ENCODE data around the gene KRT76.

Gene KRT76

DNA sequence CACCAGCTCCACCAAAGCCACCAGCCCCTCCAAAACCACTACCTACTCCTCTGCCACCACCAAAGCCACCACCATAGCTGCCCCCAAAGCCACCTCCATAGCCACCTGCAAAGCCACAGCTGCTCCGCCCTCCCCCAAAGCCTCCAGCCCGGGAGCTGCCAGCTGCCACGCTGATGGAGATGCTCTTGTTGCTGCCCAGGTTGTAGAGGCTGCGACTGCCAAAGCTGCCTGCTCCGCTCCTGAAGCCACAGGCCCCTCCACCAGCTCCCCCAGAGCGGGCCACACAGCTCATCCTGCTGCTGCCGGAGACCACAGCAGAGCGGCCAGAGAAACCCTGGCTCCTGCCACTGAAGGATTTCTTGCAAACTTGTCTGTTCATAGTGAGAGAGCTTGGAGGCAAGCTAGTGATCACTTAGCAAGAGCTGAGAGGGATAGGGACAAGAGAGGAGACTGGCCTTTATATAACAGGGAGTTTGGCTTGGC, at the start of gene KRT76:
KRT76 (minus strand) TSS at position 433 of the 483 bp plus-strand sequence; CDS start at position 379, 54 bp downstream.
- TF ChIP-seq, protein P1, sequence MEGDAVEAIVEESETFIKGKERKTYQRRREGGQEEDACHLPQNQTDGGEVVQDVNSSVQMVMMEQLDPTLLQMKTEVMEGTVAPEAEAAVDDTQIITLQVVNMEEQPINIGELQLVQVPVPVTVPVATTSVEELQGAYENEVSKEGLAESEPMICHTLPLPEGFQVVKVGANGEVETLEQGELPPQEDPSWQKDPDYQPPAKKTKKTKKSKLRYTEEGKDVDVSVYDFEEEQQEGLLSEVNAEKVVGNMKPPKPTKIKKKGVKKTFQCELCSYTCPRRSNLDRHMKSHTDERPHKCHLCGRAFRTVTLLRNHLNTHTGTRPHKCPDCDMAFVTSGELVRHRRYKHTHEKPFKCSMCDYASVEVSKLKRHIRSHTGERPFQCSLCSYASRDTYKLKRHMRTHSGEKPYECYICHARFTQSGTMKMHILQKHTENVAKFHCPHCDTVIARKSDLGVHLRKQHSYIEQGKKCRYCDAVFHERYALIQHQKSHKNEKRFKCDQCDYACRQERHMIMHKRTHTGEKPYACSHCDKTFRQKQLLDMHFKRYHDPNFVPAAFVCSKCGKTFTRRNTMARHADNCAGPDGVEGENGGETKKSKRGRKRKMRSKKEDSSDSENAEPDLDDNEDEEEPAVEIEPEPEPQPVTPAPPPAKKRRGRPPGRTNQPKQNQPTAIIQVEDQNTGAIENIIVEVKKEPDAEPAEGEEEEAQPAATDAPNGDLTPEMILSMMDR (IDR thresholded peaks at IDR 0.05; ENCODE audit: control insufficient read depth, extremely low read depth, insufficient read depth), result no peak
- no peak for DNase-seq (ENCODE audit: low read depth)
- no peak within 1 kb of the TSS for H3K4me3 ChIP-seq (ENCODE audit: low read depth, low read length)

DNA sequence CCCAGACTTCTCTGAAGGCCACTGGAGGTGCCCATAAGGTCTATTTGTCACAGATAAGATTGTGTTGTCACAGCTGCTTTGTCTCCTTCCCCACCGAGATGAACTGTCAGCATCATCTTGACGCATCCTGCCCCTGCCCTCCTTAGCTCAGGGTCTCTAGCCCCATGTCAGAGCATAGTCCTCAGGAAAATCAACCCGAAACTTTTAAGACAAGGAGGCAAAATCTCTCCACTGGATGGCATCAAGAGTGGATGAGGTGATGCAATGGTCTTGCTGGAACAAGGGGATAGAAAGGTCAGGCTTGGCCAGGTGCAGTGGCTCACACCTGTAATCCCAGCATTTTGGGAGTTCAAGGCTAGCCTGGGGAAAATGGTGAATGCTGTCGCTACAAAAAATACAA, 48.8 kb upstream of the KRT76 start:
- DNase-seq (ENCODE audit: low read depth), result no peak

DNA sequence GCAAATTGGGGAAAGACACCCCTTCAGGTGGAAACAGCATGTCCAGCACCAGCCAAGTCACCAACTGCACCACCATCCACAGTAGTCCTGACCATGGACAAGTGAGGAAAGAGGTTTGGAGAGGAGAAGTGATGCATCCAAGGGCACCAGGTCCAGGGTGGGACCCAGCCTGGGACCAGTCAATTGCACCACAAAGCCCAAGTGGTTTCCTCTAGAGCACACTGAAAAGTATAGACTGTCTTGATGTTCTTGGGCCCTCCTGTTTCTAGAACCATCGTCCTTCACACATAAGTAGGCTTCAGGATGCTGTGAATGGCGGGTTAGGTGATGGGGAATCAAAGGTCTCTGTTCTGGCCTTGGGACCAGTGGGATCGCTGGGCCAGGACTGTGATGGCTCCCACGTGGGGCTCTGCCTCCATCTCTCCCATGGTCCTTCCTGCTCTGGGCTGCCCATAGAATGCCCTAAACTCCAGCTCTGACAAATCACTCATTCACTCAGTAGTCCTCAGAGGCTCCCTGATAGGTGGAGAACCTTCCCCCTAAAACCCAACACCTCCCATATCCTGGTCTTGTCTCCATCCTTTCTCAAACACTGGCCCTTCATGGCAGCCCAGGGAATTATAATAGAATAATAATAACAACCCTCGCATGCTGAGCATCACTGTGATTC, 47.7 kb upstream of the KRT76 start:
- H3K4me3 ChIP-seq (ENCODE audit: low read depth, low read length), result no peak overlapping the region
- no peak for DNase-seq (ENCODE audit: low read depth)
- TF ChIP-seq, protein P1 (IDR thresholded peaks at IDR 0.05; ENCODE audit: control insufficient read depth, extremely low read depth, insufficient read depth), result no peak

More for the DNA sequence above, 48.8 kb upstream of the KRT76 start:
- no peak overlapping the region for H3K4me3 ChIP-seq (ENCODE audit: low read depth, low read length)
- TF ChIP-seq, protein P1 (IDR thresholded peaks at IDR 0.05; ENCODE audit: control insufficient read depth, extremely low read depth, insufficient read depth), result no peak

GRCh38 chr12:52823761-52824450, 46.8 kb upstream of the KRT76 start:
- TF ChIP-seq, protein P1 (IDR thresholded peaks at IDR 0.05; ENCODE audit: control insufficient read depth, extremely low read depth, insufficient read depth), result no peak
- DNase-seq (ENCODE audit: low read depth), result no peak

DNA sequence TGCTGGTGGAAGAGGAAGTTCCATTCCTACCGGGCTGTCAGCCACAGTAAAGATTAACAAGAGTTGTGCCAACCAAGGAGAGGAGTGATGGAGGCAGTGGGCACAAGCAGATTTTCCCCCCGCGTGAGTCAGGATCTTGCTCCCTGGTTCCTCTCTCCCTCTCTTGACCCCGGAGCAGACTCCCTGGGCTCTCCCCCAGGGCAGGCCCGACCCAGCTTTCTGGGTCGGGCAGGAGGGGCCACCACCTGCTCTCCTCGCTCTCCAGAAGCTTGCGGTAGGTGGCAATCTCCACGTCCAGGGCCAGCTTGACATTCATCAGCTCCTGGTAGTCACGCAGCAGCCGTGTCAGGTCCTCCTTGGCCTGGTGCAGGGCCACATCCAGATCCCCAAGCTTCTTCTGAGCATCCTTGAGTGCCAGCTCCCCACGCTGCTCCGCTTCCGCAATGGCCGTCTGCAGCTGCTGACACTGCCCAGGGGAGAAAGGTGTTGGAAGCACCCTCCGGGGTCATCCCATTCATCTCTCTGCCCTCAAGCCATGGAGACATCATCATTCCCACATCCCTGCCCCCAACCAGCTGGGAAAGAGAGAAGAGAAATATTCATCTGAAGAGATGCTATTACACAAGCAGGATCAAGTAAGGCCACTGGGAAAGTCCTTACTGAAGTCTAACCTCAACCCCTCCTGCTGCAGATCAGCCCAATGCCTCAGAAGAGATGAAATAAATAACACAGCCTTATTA, 45.8 kb upstream of the KRT76 start:
- no peak for DNase-seq (ENCODE audit: low read depth)
- TF ChIP-seq, protein P1 (IDR thresholded peaks at IDR 0.05; ENCODE audit: control insufficient read depth, extremely low read depth, insufficient read depth), result no peak
- H3K4me3 ChIP-seq (ENCODE audit: low read depth, low read length), result no peak overlapping the region

More at GRCh38 chr12:52823761-52824450, 46.8 kb upstream of the KRT76 start:
- no peak overlapping the region for H3K4me3 ChIP-seq (ENCODE audit: low read depth, low read length)

DNA sequence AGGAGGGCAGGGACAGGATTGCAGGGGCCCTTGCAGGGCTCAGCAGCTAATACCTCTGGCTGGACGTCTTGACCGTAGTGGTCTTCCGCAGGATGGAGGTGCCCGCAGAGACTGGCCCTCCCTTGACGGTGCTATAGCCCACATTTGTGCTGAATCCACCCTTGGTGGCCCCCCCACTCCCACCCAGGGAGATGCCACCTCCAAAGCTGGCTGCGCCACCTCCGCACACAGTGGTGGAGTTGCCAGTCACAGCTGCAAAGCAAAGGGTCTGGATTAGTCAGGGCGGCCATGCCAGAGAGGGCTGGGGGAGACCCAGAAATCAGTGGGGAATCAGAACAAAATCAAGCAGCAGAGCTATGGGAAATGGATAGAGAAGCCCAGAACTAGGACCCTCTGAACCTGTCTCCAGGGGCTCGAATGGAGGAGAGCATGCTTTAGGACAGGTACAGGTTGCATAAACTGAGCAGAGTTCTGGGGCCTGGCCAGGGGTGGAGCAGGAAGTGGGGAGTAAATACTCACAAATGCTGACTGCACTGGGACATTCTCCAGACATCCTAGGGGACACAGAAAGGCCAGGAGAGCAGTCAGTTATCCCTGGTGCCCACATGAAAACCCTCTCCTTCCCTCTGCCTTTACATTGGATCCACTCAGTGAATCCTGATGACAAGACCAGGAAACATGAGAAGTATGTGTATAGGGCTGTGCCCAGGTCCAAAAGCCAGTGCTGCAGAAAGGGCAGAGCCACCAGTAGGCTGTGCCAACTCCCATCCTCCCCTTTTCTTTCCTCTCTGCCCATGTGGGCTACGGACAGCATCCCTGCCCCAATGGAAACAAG, 44.9 kb upstream of the KRT76 start:
- DNase-seq (ENCODE audit: low read depth), result no peak
- TF ChIP-seq, protein P1 (IDR thresholded peaks at IDR 0.05; ENCODE audit: control insufficient read depth, extremely low read depth, insufficient read depth), result no peak
- H3K4me3 ChIP-seq (ENCODE audit: low read depth, low read length), result no peak overlapping the region
